K562 (cell line): Measurements from ENCODE around the gene HSPH1.

ENCODE experiments used
- OTX1 ChIP-seq: fragments of 450-650 bp; formaldehyde crosslinking; IDR thresholded peaks from 2 replicates; pipeline ENCODE4 v1.4.0; 2022; ENCODE audit warnings: mild to moderate bottlenecking
- ZFX ChIP-seq: sonication (generic); formaldehyde crosslinking; IDR thresholded peaks from 2 replicates; pipeline ENCODE4 v1.8.0; 2022; ENCODE audit warnings: mild to moderate bottlenecking, missing genetic modification reagents, moderate library complexity
- ZNF551 ChIP-seq: fragments of 250-450 bp; sonication (Bioruptor Pico); IDR thresholded peaks from 2 replicates; pipeline ENCODE4 v1.5.0; 2021; ENCODE audit warnings: mild to moderate bottlenecking, moderate library complexity

DNA sequence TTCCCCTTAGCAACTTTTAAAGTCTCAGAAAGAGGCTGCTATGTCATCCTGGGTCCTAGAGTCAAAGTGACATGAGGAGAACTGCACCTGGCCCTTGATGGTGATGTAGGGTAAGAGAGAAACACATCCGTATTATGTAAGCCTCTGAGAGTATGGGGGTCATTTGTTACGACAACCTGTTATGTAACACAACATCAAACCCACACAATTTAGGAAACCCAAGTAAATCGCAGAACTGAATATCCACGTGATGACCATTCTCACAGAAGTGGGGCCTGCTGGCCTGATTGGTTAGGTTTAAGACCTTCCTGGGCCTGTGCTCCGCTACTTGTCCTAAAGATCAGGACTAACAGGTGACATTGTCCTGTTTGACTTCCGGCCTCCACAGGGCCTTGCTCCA lies 22.7 kb upstream of the HSPH1 start:
- TF ChIP-seq ZFX (CRISPR knock-in tag) (no peak), ZNF551 (CRISPR knock-in tag) (no peak), OTX1 (CRISPR knock-in tag) (no peak)
